ENCODE results near the gene CPN1.

The CPN1 gene

GRCh38 chr10:99999319-100000108, 82.2 kb downstream of the CPN1 start:
- H3K4me1 ChIP-seq (ENCODE audit: control insufficient read depth in 2 of 2, insufficient read depth in 1 of 2, low read depth in 1 of 2, low read length in 2 of 2): peaks cover 0 to 10% of the 10 kb centered on the region in 2 donors
- no peak overlapping the region for H3K4me3 ChIP-seq (ENCODE audit: low read length in 2 of 2)
- no CpG with 5 or more reads among the region's 8 CpGs for WGBS, 2 donors (ENCODE audit: extremely low coverage in 2 of 2, insufficient read length in 2 of 2, insufficient replicate concordance in 1 of 2)

GRCh38 chr10:99998889-99999288, 82.8 kb downstream of the CPN1 start:
- no peak overlapping the region for H3K27ac ChIP-seq (replicated peaks; ENCODE audit: low read length)
- H3K9me3 ChIP-seq (replicated peaks in 1 of 2; ENCODE audit: control insufficient read depth in 2 of 2, insufficient read depth in 1 of 2, low read depth in 1 of 2, low read length in 2 of 2): no peaks in the 10 kb centered on the region

More at GRCh38 chr10:99999319-100000108, 82.2 kb downstream of the CPN1 start:
- no peaks in the 10 kb centered on the region for H3K36me3 ChIP-seq (replicated peaks in 1 of 2; ENCODE audit: control insufficient read depth in 2 of 2, insufficient read depth in 2 of 2, low read length in 2 of 2)
- no peak overlapping the region for H2AFZ ChIP-seq (ENCODE audit: low read length)
- H3K27me3 ChIP-seq (ENCODE audit: control insufficient read depth in 3 of 3, insufficient read depth in 3 of 3, low read depth in 1 of 3, low read length in 3 of 3): no peaks in the 10 kb centered on the region
- no peak overlapping the region for H3K4ac ChIP-seq (ENCODE audit: low read length)
- no peak overlapping the region for H3K14ac ChIP-seq (ENCODE audit: low read length)
- no peak overlapping the region for H3K18ac ChIP-seq (ENCODE audit: low read length)
- H4K91ac ChIP-seq (ENCODE audit: low read depth, low read length, poor library complexity): no peak overlapping the region
- no peak overlapping the region for H2BK5ac ChIP-seq (ENCODE audit: low read length)
- H3K9me3 ChIP-seq (replicated peaks in 1 of 2; ENCODE audit: control insufficient read depth in 2 of 2, insufficient read depth in 1 of 2, low read depth in 1 of 2, low read length in 2 of 2): no peaks in the 10 kb centered on the region
- H2BK15ac ChIP-seq (ENCODE audit: low read length): no peak overlapping the region
- DNase-seq (ENCODE audit: low spot score): no peak
- H3K27ac ChIP-seq (replicated peaks; ENCODE audit: low read length): no peak overlapping the region
- no peaks in the 10 kb centered on the region for H3K79me1 ChIP-seq (ENCODE audit: low read depth, low read length)
- no peak overlapping the region for H2AK5ac ChIP-seq (ENCODE audit: low read depth, low read length)
- H3K4me2 ChIP-seq (ENCODE audit: insufficient read depth, low read length, poor library complexity, severe bottlenecking): no peak overlapping the region
- no peak overlapping the region for H2BK120ac ChIP-seq (ENCODE audit: low read depth, low read length)
- H3K9ac ChIP-seq (ENCODE audit: low read depth, low read length, poor library complexity): no peak overlapping the region
- no peak overlapping the region for H3K23ac ChIP-seq (ENCODE audit: low read depth, low read length, poor library complexity)
- no peak overlapping the region for H4K8ac ChIP-seq (ENCODE audit: low read depth, low read length)
- H2BK12ac ChIP-seq (ENCODE audit: low read length): no peak overlapping the region

GRCh38 chr10:99996671-99997648, 84.7 kb downstream of the CPN1 start:
- Histone ChIP-seq H2BK12ac (ENCODE audit: low read length) (no peak overlapping the region), H2BK120ac (ENCODE audit: low read depth, low read length) (no peak overlapping the region), H2AFZ (ENCODE audit: low read length) (no peak overlapping the region), H4K8ac (ENCODE audit: low read depth, low read length) (no peak overlapping the region), H3K18ac (ENCODE audit: low read length) (no peak overlapping the region), H2BK15ac (ENCODE audit: low read length) (no peak overlapping the region), H3K23ac (ENCODE audit: low read depth, low read length, poor library complexity) (no peak overlapping the region), H3K36me3 (replicated peaks in 1 of 2; ENCODE audit: control insufficient read depth in 2 of 2, insufficient read depth in 2 of 2, low read length in 2 of 2) (no peaks in the 10 kb centered on the region), H3K14ac (ENCODE audit: low read length) (no peak overlapping the region), H3K4ac (ENCODE audit: low read length) (no peak overlapping the region), H3K4me1 (ENCODE audit: control insufficient read depth in 2 of 2, insufficient read depth in 1 of 2, low read depth in 1 of 2, low read length in 2 of 2) (peaks cover 2 to 13% of the 10 kb centered on the region in 2 donors), H2AK5ac (ENCODE audit: low read depth, low read length) (no peak overlapping the region), H3K27me3 (ENCODE audit: control insufficient read depth in 3 of 3, insufficient read depth in 3 of 3, low read depth in 1 of 3, low read length in 3 of 3) (no peaks in the 10 kb centered on the region), H3K9me3 (replicated peaks in 1 of 2; ENCODE audit: control insufficient read depth in 2 of 2, insufficient read depth in 1 of 2, low read depth in 1 of 2, low read length in 2 of 2) (no peaks in the 10 kb centered on the region), H3K4me3 (ENCODE audit: low read length in 2 of 2) (no peak overlapping the region), H4K91ac (ENCODE audit: low read depth, low read length, poor library complexity) (no peak overlapping the region), H3K79me1 (ENCODE audit: low read depth, low read length) (no peaks in the 10 kb centered on the region), H2BK5ac (ENCODE audit: low read length) (no peak overlapping the region), H3K27ac (replicated peaks; ENCODE audit: low read length) (no peak overlapping the region), H3K9ac (ENCODE audit: low read depth, low read length, poor library complexity) (no peak overlapping the region), H3K4me2 (ENCODE audit: insufficient read depth, low read length, poor library complexity, severe bottlenecking) (no peak overlapping the region)
- DNase-seq (ENCODE audit: low spot score): no peak
- no CpG with 5 or more reads among the region's 4 CpGs for WGBS, 2 donors (ENCODE audit: extremely low coverage in 2 of 2, insufficient read length in 2 of 2, insufficient replicate concordance in 1 of 2)

More at GRCh38 chr10:99998889-99999288, 82.8 kb downstream of the CPN1 start:
- no peak overlapping the region for H3K9ac ChIP-seq (ENCODE audit: low read depth, low read length, poor library complexity)
- H3K79me1 ChIP-seq (ENCODE audit: low read depth, low read length): no peaks in the 10 kb centered on the region
- H3K23ac ChIP-seq (ENCODE audit: low read depth, low read length, poor library complexity): no peak overlapping the region
- no peak overlapping the region for H3K18ac ChIP-seq (ENCODE audit: low read length)
- no peaks in the 10 kb centered on the region for H3K27me3 ChIP-seq (ENCODE audit: control insufficient read depth in 3 of 3, insufficient read depth in 3 of 3, low read depth in 1 of 3, low read length in 3 of 3)
- H3K36me3 ChIP-seq (replicated peaks in 1 of 2; ENCODE audit: control insufficient read depth in 2 of 2, insufficient read depth in 2 of 2, low read length in 2 of 2): no peaks in the 10 kb centered on the region
- DNase-seq (ENCODE audit: low spot score): no peak
- H2AFZ ChIP-seq (ENCODE audit: low read length): no peak overlapping the region
- H3K14ac ChIP-seq (ENCODE audit: low read length): no peak overlapping the region
- no peak overlapping the region for H4K8ac ChIP-seq (ENCODE audit: low read depth, low read length)
- WGBS, 2 donors (ENCODE audit: extremely low coverage in 2 of 2, insufficient read length in 2 of 2, insufficient replicate concordance in 1 of 2): no CpG with 5 or more reads among the region's 6 CpGs
- H2AK5ac ChIP-seq (ENCODE audit: low read depth, low read length): no peak overlapping the region
- H2BK5ac ChIP-seq (ENCODE audit: low read length): no peak overlapping the region
- H3K4me3 ChIP-seq (ENCODE audit: low read length in 2 of 2): no peak overlapping the region
- H2BK120ac ChIP-seq (ENCODE audit: low read depth, low read length): no peak overlapping the region
- no peak overlapping the region for H2BK12ac ChIP-seq (ENCODE audit: low read length)
- peaks cover 2 to 13% of the 10 kb centered on the region in 2 donors for H3K4me1 ChIP-seq (ENCODE audit: control insufficient read depth in 2 of 2, insufficient read depth in 1 of 2, low read depth in 1 of 2, low read length in 2 of 2)
- H4K91ac ChIP-seq (ENCODE audit: low read depth, low read length, poor library complexity): no peak overlapping the region
- no peak overlapping the region for H3K4me2 ChIP-seq (ENCODE audit: insufficient read depth, low read length, poor library complexity, severe bottlenecking)
- H3K4ac ChIP-seq (ENCODE audit: low read length): no peak overlapping the region
- no peak overlapping the region for H2BK15ac ChIP-seq (ENCODE audit: low read length)

- H3K18ac ChIP-seq (ENCODE audit: low read length): no peak overlapping the region
- H3K36me3 ChIP-seq (replicated peaks in 1 of 2; ENCODE audit: control insufficient read depth in 2 of 2, insufficient read depth in 2 of 2, low read length in 2 of 2): no peaks in the 10 kb centered on the region
- no peak overlapping the region for H3K4me2 ChIP-seq (ENCODE audit: insufficient read depth, low read length, poor library complexity, severe bottlenecking)
- no peak overlapping the region for H2BK12ac ChIP-seq (ENCODE audit: low read length)
- WGBS, 2 donors (ENCODE audit: extremely low coverage in 2 of 2, insufficient read length in 2 of 2, insufficient replicate concordance in 1 of 2): no CpG with 5 or more reads among the region's 3 CpGs
- H2BK120ac ChIP-seq (ENCODE audit: low read depth, low read length): no peak overlapping the region
- no peak overlapping the region for H4K8ac ChIP-seq (ENCODE audit: low read depth, low read length)
- no peak overlapping the region for H3K14ac ChIP-seq (ENCODE audit: low read length)
- H2AK5ac ChIP-seq (ENCODE audit: low read depth, low read length): no peak overlapping the region
- no peak overlapping the region for H3K23ac ChIP-seq (ENCODE audit: low read depth, low read length, poor library complexity)
- H3K9me3 ChIP-seq (replicated peaks in 1 of 2; ENCODE audit: control insufficient read depth in 2 of 2, insufficient read depth in 1 of 2, low read depth in 1 of 2, low read length in 2 of 2): no peaks in the 10 kb centered on the region
- peaks cover 2 to 13% of the 10 kb centered on the region in 2 donors for H3K4me1 ChIP-seq (ENCODE audit: control insufficient read depth in 2 of 2, insufficient read depth in 1 of 2, low read depth in 1 of 2, low read length in 2 of 2)
- H3K27me3 ChIP-seq (ENCODE audit: control insufficient read depth in 3 of 3, insufficient read depth in 3 of 3, low read depth in 1 of 3, low read length in 3 of 3): no peaks in the 10 kb centered on the region
- no peak for DNase-seq (ENCODE audit: low spot score)
- no peak overlapping the region for H3K4ac ChIP-seq (ENCODE audit: low read length)
- no peak overlapping the region for H4K91ac ChIP-seq (ENCODE audit: low read depth, low read length, poor library complexity)
- no peak overlapping the region for H2AFZ ChIP-seq (ENCODE audit: low read length)
- no peak overlapping the region for H3K4me3 ChIP-seq (ENCODE audit: low read length in 2 of 2)
- H3K9ac ChIP-seq (ENCODE audit: low read depth, low read length, poor library complexity): no peak overlapping the region
- no peaks in the 10 kb centered on the region for H3K79me1 ChIP-seq (ENCODE audit: low read depth, low read length)
- no peak overlapping the region for H2BK5ac ChIP-seq (ENCODE audit: low read length)
- H2BK15ac ChIP-seq (ENCODE audit: low read length): no peak overlapping the region
- H3K27ac ChIP-seq (replicated peaks; ENCODE audit: low read length): no peak overlapping the region
These were observed 86.0 kb downstream of the CPN1 start for GRCh38 chr10:99995713-99996112.

Data from neuronal stem cell (in vitro differentiated cells).